HG03342 (cell line): ENCODE data around the gene FBXL13.
"Not testable (repeated sequence)": the region's sequence is repeated elsewhere in the genome, so short reads cannot be mapped to it uniquely, and the experiment has no call there.

Source experiments
- ATAC-seq: cut with Tn5 transposase; IDR thresholded peaks from one replicate; pipeline ENCODE4 v1.9.1; 2021; ENCODE audit warnings: mild to moderate bottlenecking, moderate library complexity; ENCODE audit not compliant: unreplicated experiment

FBXL13 gene

DNA sequence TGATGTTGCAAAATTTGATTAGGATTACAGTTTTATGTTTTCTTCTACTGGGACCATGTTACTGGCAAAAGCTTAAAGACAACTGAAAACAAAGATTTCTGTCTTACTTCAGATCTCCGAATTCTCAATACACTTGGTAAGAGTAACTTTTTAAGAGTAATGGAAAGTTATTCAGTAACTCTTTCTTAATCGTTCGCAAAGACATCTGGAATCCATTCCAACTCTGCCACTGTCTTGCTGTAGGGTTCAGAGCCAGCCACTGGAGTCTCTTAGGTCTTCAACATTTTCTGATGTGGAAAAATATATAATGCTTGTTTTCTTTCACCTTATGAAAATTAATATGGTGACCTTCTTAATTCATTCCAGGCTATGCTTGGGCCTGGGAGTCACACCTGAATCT, 295.9 kb downstream of the FBXL13 start:
- ATAC-seq, result not testable (repeated sequence)

DNA sequence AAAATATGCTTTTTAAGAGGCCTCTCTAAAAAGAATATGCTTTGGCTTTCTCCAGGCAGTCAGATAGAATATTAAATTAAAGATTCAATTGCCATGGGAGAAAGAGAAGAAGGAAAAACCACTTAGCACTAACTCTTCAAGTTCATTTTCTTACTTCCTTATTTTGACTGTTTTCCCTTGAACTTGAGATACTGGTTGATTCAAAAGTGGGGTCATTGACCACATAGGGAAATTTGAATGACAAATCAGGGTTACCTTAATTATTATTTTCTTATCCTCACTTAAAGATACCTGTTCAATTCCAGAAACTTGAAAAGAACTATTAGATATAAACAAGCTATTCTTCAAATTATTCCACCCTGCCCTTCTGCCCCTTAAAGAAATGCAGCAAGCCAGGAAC, 298.4 kb downstream of the FBXL13 start:
- ATAC-seq, result not testable (repeated sequence)

DNA sequence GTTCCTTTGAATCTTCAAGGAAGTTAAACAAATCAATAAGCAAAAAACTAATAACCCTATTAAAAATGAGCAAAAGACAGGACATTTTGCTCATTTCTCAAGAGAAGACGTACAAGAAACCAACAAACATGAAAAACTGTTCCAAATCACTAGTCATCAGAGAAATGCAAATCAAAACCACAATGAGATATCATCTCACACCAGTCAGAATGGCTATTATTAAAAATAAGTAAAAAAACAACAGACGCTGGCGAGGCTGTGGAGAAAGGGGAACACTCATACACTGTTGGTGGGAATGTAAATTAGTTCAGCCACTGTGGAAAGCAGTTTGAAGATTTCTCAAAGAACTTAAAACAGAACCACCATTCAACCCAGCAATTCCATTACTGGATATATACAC, 304.1 kb downstream of the FBXL13 start:
- not testable (repeated sequence) for ATAC-seq

DNA sequence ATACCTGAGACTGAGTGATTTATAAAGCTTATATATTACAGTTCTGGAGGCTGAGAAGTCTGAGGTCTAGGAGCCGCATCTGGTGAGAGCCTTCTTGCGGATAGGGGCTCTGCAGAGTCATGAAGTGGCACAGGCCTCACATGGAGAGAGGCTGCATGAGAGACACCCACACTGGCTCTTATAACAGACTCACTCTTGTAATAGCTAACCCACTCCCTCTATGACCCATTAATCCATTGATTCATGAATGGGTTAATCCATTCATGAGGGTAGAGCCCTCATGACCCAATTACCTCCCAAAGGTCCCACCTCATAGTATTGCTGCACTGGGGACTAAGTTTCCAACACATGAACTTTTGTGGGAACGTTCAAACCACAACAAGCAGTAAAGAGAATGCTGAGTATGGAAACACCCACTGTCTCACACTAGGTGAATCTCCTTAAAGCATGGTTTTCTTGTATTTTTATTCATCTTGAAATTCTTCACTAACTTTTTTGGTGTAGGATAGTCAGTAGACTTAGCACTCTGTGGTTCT, 304.9 kb downstream of the FBXL13 start:
- ATAC-seq, result not testable (repeated sequence)

DNA sequence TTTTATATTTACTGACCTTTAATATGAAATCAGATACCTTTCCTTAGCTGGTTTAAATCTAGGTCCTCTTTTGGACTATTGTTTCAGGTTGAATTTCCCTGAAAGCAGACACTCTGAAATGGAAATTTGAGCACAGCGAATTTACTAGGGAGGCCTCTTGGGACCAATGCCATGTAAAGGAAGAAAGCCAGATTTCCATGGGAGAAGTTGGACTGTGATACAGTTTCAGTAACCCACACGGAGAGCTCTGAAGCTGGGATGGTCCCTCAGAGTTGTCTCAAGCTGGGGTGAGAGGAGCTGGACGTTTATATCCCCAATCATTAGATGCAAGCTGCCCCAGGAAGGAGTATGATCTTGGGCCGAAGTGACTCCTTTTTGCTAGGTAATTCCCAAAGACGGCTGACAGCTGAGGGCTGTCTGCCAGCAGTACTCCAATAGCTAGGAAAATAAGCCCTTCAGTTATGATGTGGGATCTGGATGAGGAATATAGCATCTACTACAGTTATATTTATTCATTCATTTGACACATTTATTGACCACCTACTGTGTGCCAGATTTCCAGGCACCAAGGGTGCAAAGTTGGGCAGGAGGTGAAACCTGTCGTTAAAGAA, 311.2 kb downstream of the FBXL13 start:
- ATAC-seq, result not testable (repeated sequence)
